Measurements from ENCODE around the gene CHST4.

CHST4 gene

GRCh38 chr16:71570144-71570543, 43.9 kb downstream of the CHST4 start:
- H3K36me3 ChIP-seq (replicated peaks; ENCODE audit: insufficient read depth, low read length): no peaks in the 10 kb centered on the region
- peaks cover 9% of the 10 kb centered on the region for H3K4me1 ChIP-seq (ENCODE audit: low read length)
- no peaks in the 10 kb centered on the region for H3K9me3 ChIP-seq (replicated peaks; ENCODE audit: insufficient read depth, low read length)
- no peak overlapping the region for H3K4me3 ChIP-seq (ENCODE audit: low read length)
- no peaks in the 10 kb centered on the region for H3K79me2 ChIP-seq (ENCODE audit: low read length)
- no peak for DNase-seq
- H3K9me2 ChIP-seq (replicated peaks; ENCODE audit: insufficient read depth, low read length): no peaks in the 10 kb centered on the region
- H4K20me1 ChIP-seq (ENCODE audit: insufficient read depth, low read length): no peaks in the 10 kb centered on the region
- TF ChIP-seq CTCF (IDR thresholded peaks at IDR 0.05; ENCODE audit: low read length): no peak
- TF ChIP-seq EZH2 (optimal IDR thresholded peaks at IDR 0.05; ENCODE audit: low read depth, low read length): no peak
- no peak for TF ChIP-seq EZH2phosphoT487 (IDR thresholded peaks at IDR 0.05; ENCODE audit: low read length)
- no peak overlapping the region for H3K4me2 ChIP-seq (ENCODE audit: low read depth, low read length)
- no peak overlapping the region for H3K27ac ChIP-seq (ENCODE audit: low read length)
- H2AFZ ChIP-seq (ENCODE audit: low read length): no peak overlapping the region
- H3F3A ChIP-seq (ENCODE audit: insufficient read depth, low read length): peaks cover 15% of the 10 kb centered on the region
- H3K9ac ChIP-seq (ENCODE audit: low read length): no peak overlapping the region
- H3K27me3 ChIP-seq (replicated peaks; ENCODE audit: insufficient read depth, low read length): no peaks in the 10 kb centered on the region

- H3K4me3 ChIP-seq (ENCODE audit: low read length): no peak overlapping the region
- no peaks in the 10 kb centered on the region for H3K9me3 ChIP-seq (replicated peaks; ENCODE audit: insufficient read depth, low read length)
- no peak overlapping the region for H2AFZ ChIP-seq (ENCODE audit: low read length)
- no peak overlapping the region for H3K27ac ChIP-seq (ENCODE audit: low read length)
- no peak overlapping the region for H3K9ac ChIP-seq (ENCODE audit: low read length)
- H3K4me2 ChIP-seq (ENCODE audit: low read depth, low read length): no peak overlapping the region
- H3F3A ChIP-seq (ENCODE audit: insufficient read depth, low read length): no peaks in the 10 kb centered on the region
- DNase-seq: no peak
- no peaks in the 10 kb centered on the region for H3K79me2 ChIP-seq (ENCODE audit: low read length)
- H3K9me2 ChIP-seq (replicated peaks; ENCODE audit: insufficient read depth, low read length): no peaks in the 10 kb centered on the region
- H3K27me3 ChIP-seq (replicated peaks; ENCODE audit: insufficient read depth, low read length): no peaks in the 10 kb centered on the region
- H3K36me3 ChIP-seq (replicated peaks; ENCODE audit: insufficient read depth, low read length): no peaks in the 10 kb centered on the region
- no peaks in the 10 kb centered on the region for H3K4me1 ChIP-seq (ENCODE audit: low read length)
- TF ChIP-seq EZH2phosphoT487 (IDR thresholded peaks at IDR 0.05; ENCODE audit: low read length) (no peak), EZH2 (optimal IDR thresholded peaks at IDR 0.05; ENCODE audit: low read depth, low read length) (no peak), CTCF (IDR thresholded peaks at IDR 0.05; ENCODE audit: low read length) (no peak)
- no peaks in the 10 kb centered on the region for H4K20me1 ChIP-seq (ENCODE audit: insufficient read depth, low read length)
Measured at GRCh38 chr16:71572497-71573116, 46.4 kb downstream of the CHST4 start.

GRCh38 chr16:71573387-71574094, 47.3 kb downstream of the CHST4 start:
- DNase-seq: no peak
- Histone ChIP-seq H3F3A (ENCODE audit: insufficient read depth, low read length) (no peaks in the 10 kb centered on the region), H3K27ac (ENCODE audit: low read length) (no peak overlapping the region), H3K9me2 (replicated peaks; ENCODE audit: insufficient read depth, low read length) (no peaks in the 10 kb centered on the region), H3K4me2 (ENCODE audit: low read depth, low read length) (no peak overlapping the region), H2AFZ (ENCODE audit: low read length) (no peak overlapping the region), H3K9me3 (replicated peaks; ENCODE audit: insufficient read depth, low read length) (no peaks in the 10 kb centered on the region), H3K36me3 (replicated peaks; ENCODE audit: insufficient read depth, low read length) (no peaks in the 10 kb centered on the region), H3K4me3 (ENCODE audit: low read length) (no peak overlapping the region), H3K27me3 (replicated peaks; ENCODE audit: insufficient read depth, low read length) (no peaks in the 10 kb centered on the region), H3K4me1 (ENCODE audit: low read length) (no peaks in the 10 kb centered on the region), H3K79me2 (ENCODE audit: low read length) (no peaks in the 10 kb centered on the region), H4K20me1 (ENCODE audit: insufficient read depth, low read length) (no peaks in the 10 kb centered on the region), H3K9ac (ENCODE audit: low read length) (no peak overlapping the region)
- TF ChIP-seq EZH2 (optimal IDR thresholded peaks at IDR 0.05; ENCODE audit: low read depth, low read length) (no peak), CTCF (IDR thresholded peaks at IDR 0.05; ENCODE audit: low read length) (no peak), EZH2phosphoT487 (IDR thresholded peaks at IDR 0.05; ENCODE audit: low read length) (no peak)

Measured in MM.1S (cell line).